A549 (cell line): ENCODE data around the gene KCNIP4. TPM values are rescaled to one million over a fixed set of nuclear protein-coding genes. Genes with fewer than 3 reads are reported as not detected.

Experiments used
- ATAC-seq, 2 experiments: fragments of 200-7000 bp in 1 of 2; fragments of >200 bp in 1 of 2; cut with Nextera tagmentation in 1 of 2; cut with Tn5 transposase in 1 of 2; 3 replicates each; pipeline versions ENCODE4 v1.8.0 to v1.9.1; 2018 to 2020; ENCODE audit warnings: mild to moderate bottlenecking in 1 of 2, moderate library complexity in 1 of 2
- CTCF ChIA-PET: fragments of 300-600 bp; sonication (Branson Sonifier 250); formaldehyde crosslinking; extraction: SDS; loops from one replicate; lab custom pipeline; 2021; ENCODE audit warnings: antibody characterized with exemption, inconsistent platforms; lab: Yijun Ruan, JAX
- POLR2A ChIA-PET: fragments of 350-600 bp; formaldehyde crosslinking; extraction: SDS; loops from one replicate; lab custom pipeline; 2021; ENCODE audit warnings: antibody characterized with exemption, inconsistent platforms; lab: Yijun Ruan, JAX
- DNase-seq, 2 experiments: peaks; one replicate each; pipeline versions ENCODE4 v3.0.0 to v3.0.0-alpha.2; 2011 to 2016; ENCODE audit warnings: low read depth in 1 of 2, low spot score in 1 of 2
- FAIRE-seq: peaks from 2 replicates; lab custom pipeline; 2011; peaks lifted over from hg19 to GRCh38; lab: Jason Lieb, UNC
- H3K27ac ChIP-seq, 2 experiments: fragments of >200 bp; sonication (Bioruptor Twin); formaldehyde crosslinking; 3 replicates each; pipeline ENCODE4 v1.5.1; 2016 to 2017
- H3K4me1 ChIP-seq: fragments of >200 bp; sonication (Bioruptor Twin); formaldehyde crosslinking; 3 replicates; pipeline ENCODE4 v1.6.1; 2016
- H3K4me2 ChIP-seq: fragments of >200 bp; sonication (Bioruptor Twin); formaldehyde crosslinking; 3 replicates; pipeline ENCODE4 v1.6.1; 2016
- H3K4me3 ChIP-seq: fragments of >200 bp; sonication (Bioruptor Twin); formaldehyde crosslinking; 3 replicates; pipeline ENCODE4 v1.5.1; 2016
- H3K9me3 ChIP-seq: fragments of >200 bp; sonication (Bioruptor Twin); formaldehyde crosslinking; 3 replicates; pipeline ENCODE4 v1.6.1; 2016
- BHLHE40 ChIP-seq: IDR thresholded peaks from 2 replicates; pipeline ENCODE4 v1.6.1; 2012; ENCODE audit warnings: low read depth, low read length, inconsistent platforms
- CEBPB ChIP-seq, 2 experiments: fragments of >200 bp in 1 of 2; sonication (Bioruptor Twin) in 1 of 2; formaldehyde crosslinking in 1 of 2; IDR thresholded peaks; 2 replicates each; pipeline ENCODE4 v1.6.1; 2012 to 2016
- CHD2 ChIP-seq: fragments of 150-350 bp; IDR thresholded peaks from 2 replicates; pipeline ENCODE4 v1.6.1; 2014; ENCODE audit warnings: low read length; ENCODE audit not compliant: partially characterized antibody
- EHMT2 ChIP-seq: fragments of 200-600 bp; sonication (generic); IDR thresholded peaks from 2 replicates; pipeline ENCODE4 v1.6.1; 2016; ENCODE audit warnings: antibody characterized with exemption, low read depth, mild to moderate bottlenecking, moderate library complexity
- ESRRA ChIP-seq: fragments of 150-350 bp; IDR thresholded peaks from 2 replicates; pipeline ENCODE4 v1.6.1; 2014; ENCODE audit warnings: mild to moderate bottlenecking, low read length, borderline replicate concordance
- FOSL2 ChIP-seq, 2 experiments: fragments of 450-650 bp in 1 of 2; fragments of >200 bp in 1 of 2; sonication (Bioruptor Twin) in 1 of 2; formaldehyde crosslinking; IDR thresholded peaks; 2 replicates each; pipeline versions ENCODE4 v1.5.0 to v1.6.1; 2016 to 2020; ENCODE audit warnings: mild to moderate bottlenecking in 1 of 2, moderate library complexity in 1 of 2
- HES2 ChIP-seq: fragments of >200 bp; sonication (Bioruptor Twin); formaldehyde crosslinking; IDR thresholded peaks from 2 replicates; pipeline ENCODE4 v1.6.1; 2016
- HMGXB4 ChIP-seq: fragments of 250-450 bp; sonication (Bioruptor Pico); IDR thresholded peaks from 2 replicates; pipeline ENCODE4 v1.5.0; 2021; ENCODE audit warnings: mild to moderate bottlenecking, moderate library complexity, borderline replicate concordance
- HOXA7 ChIP-seq: fragments of 250-450 bp; sonication (Bioruptor Pico); IDR thresholded peaks from 2 replicates; pipeline ENCODE4 v1.5.0; 2020; ENCODE audit warnings: mild to moderate bottlenecking, moderate library complexity
- HOXB5 ChIP-seq: fragments of 250-450 bp; sonication (Bioruptor Pico); IDR thresholded peaks from 2 replicates; pipeline ENCODE4 v1.5.0; 2020; ENCODE audit warnings: mild to moderate bottlenecking, moderate library complexity
- JUN ChIP-seq, 2 experiments: fragments of >200 bp; sonication (Bioruptor Twin); formaldehyde crosslinking; IDR thresholded peaks; 2 replicates in 1 of 2; 3 replicates in 1 of 2; pipeline ENCODE4 v1.6.1; 2016 to 2017
- KDM1A ChIP-seq: fragments of 200-600 bp; sonication (generic); IDR thresholded peaks from 2 replicates; pipeline ENCODE4 v1.6.1; 2016; ENCODE audit warnings: low read depth, mild to moderate bottlenecking
- MYC ChIP-seq: IDR thresholded peaks from 2 replicates; pipeline ENCODE4 v1.6.1; 2012; ENCODE audit warnings: mild to moderate bottlenecking, inconsistent platforms, low read length, improper control_type of control experiment, borderline replicate concordance
- NPAS2 ChIP-seq: fragments of 250-450 bp; sonication (Bioruptor Pico); IDR thresholded peaks from 2 replicates; pipeline ENCODE4 v1.8.0; 2022; ENCODE audit warnings: mild to moderate bottlenecking, moderate library complexity, borderline replicate concordance
- POLR2A ChIP-seq: IDR thresholded peaks from 2 replicates; pipeline ENCODE4 v1.6.1; 2012; ENCODE audit warnings: mild to moderate bottlenecking, low read length
- RARB ChIP-seq: fragments of 250-450 bp; sonication (Bioruptor Pico); IDR thresholded peaks from 2 replicates; pipeline ENCODE4 v1.8.0; 2021; ENCODE audit warnings: mild to moderate bottlenecking, moderate library complexity
- RFX5 ChIP-seq: fragments of 450-650 bp; IDR thresholded peaks from 2 replicates; pipeline ENCODE4 v1.7.1; 2014; ENCODE audit warnings: antibody characterized with exemption, mild to moderate bottlenecking, moderate library complexity
- RNF2 ChIP-seq: fragments of 200-600 bp; sonication (generic); IDR thresholded peaks from 2 replicates; pipeline ENCODE4 v1.6.1; 2016; ENCODE audit warnings: low read depth, mild to moderate bottlenecking, antibody characterized with exemption, moderate library complexity, borderline replicate concordance
- SMC3 ChIP-seq: fragments of >200 bp; sonication (Bioruptor Twin); formaldehyde crosslinking; IDR thresholded peaks from 3 replicates; pipeline ENCODE4 v1.6.1; 2018; ENCODE audit warnings: inconsistent platforms
- TP53 ChIP-seq: fragments of 250-450 bp; sonication (Bioruptor Pico); IDR thresholded peaks from 2 replicates; pipeline ENCODE4 v1.5.0; 2021; ENCODE audit warnings: mild to moderate bottlenecking, moderate library complexity
- ZFP36 ChIP-seq: fragments of 450-650 bp; IDR thresholded peaks from 2 replicates; pipeline ENCODE4 v1.6.1; 2014; ENCODE audit warnings: borderline replicate concordance; ENCODE audit not compliant: partially characterized antibody
- ZNF302 ChIP-seq: fragments of 250-450 bp; sonication (Bioruptor Pico); IDR thresholded peaks from 2 replicates; pipeline ENCODE4 v1.9.0; 2021; ENCODE audit warnings: inconsistent platforms, mild to moderate bottlenecking, moderate library complexity
- ZSCAN20 ChIP-seq: fragments of 250-450 bp; sonication (Bioruptor Pico); IDR thresholded peaks from 2 replicates; pipeline ENCODE4 v1.8.0; 2022; ENCODE audit warnings: mild to moderate bottlenecking, moderate library complexity
- WGBS: methylation state at CpG from one replicate; pipeline ENCODE4 v1.1.6; 2017; ENCODE audit errors: missing lambda C conversion rate; 5-methylcytosine and 5-hydroxymethylcytosine counted together
- polyA plus RNA-seq, 4 experiments: library from polyadenylated mRNA; depleted of rRNA in 3 of 4; stranded (reverse); fragments of >200 nt; fragmentation: RNase III in 1 of 4; extraction: RNeasy Plus Mini Kit Qiagen cat#74134 plus additional on column Dnase treatment in 1 of 4; gene quantifications; 2 replicates in 3 of 4; 3 replicates in 1 of 4; pipeline ENCODE4 v1.2.3, GENCODE V29; 2011 to 2017
- TF ChIP-seq, protein P1 (sequence below): fragments of 150-350 bp; IDR thresholded peaks from 2 replicates; pipeline ENCODE4 v1.6.1; 2014; ENCODE audit warnings: low read depth, mild to moderate bottlenecking, low read length
- TF ChIP-seq, protein P2 (sequence below): fragments of 250-450 bp; sonication (Bioruptor Pico); IDR thresholded peaks from 2 replicates; pipeline ENCODE4 v1.5.0; 2020; ENCODE audit warnings: low read depth, mild to moderate bottlenecking, moderate library complexity

Gene KCNIP4
- polyA plus RNA-seq, 2 of the 4 experiments (the other 2 are of a cell fraction) = not detected

GRCh38 chr4:21552455-21552854 is 396.1 kb downstream of the KCNIP4 start (continued):
- TF ChIP-seq HOXA7 (CRISPR knock-in tag) (no peak), RNF2 (no peak), ZFP36 (no peak)

GRCh38 chr4:21544955-21545354 is 403.6 kb downstream of the KCNIP4 start:
- no peak for DNase-seq
- 3% methylated on average over 3 of the region's 3 CpGs for WGBS
- no peak for TF ChIP-seq FOSL2 (IDR thresholded peaks at IDR 0.05)
- TF ChIP-seq FOSL2 (CRISPR knock-in tag; IDR thresholded peaks at IDR 0.05) = no peak
- no peak for TF ChIP-seq ESRRA
- TF ChIP-seq JUN (IDR thresholded peaks at IDR 0.05) = no peak
- no peak for TF ChIP-seq HOXB5
- TF ChIP-seq CEBPB (IDR thresholded peaks at IDR 0.05) = no peak
- ATAC-seq = no peak
- Histone ChIP-seq H3K4me1 (no peaks in the 10 kb centered on the region), H3K27ac (no peak overlapping the region), H3K4me3 (no peak overlapping the region), H3K4me2 (no peak overlapping the region), H3K9me3 (no peaks in the 10 kb centered on the region)
- FAIRE-seq = no peak
- ChIA-PET CTCF (no interaction called here), POLR2A (no interaction called here)

DNA sequence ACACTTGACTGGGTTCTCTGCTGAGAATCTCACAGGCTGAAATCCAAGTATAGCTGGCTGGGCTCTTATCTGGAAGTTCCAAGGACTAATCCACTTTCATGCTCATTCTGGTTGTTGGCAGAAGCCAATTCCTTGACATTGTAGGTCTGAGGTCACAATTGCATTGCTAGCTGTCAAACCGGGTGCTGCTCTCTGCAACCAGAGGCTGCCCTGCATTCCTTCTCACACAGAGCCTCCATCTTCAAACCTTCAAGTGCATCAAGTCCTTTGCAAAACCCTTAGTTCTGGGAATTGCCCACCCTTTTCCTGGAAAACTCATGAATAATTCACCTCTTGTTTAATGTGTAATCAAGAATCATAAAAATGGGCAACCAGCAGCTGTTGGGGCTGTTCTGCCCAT is 404.2 kb downstream of the KCNIP4 start:
- CTCF ChIA-PET = no interaction called here
- Histone ChIP-seq H3K4me2 (no peak overlapping the region), H3K4me3 (no peak overlapping the region), H3K9me3 (no peaks in the 10 kb centered on the region), H3K27ac (no peak overlapping the region), H3K4me1 (no peaks in the 10 kb centered on the region)
- DNase-seq (no peak), FAIRE-seq (no peak), ATAC-seq (no peak)
- POLR2A ChIA-PET = no interaction called here
- WGBS = 0% methylated on average over 1 of the region's 1 CpG
- TF ChIP-seq, protein P1, sequence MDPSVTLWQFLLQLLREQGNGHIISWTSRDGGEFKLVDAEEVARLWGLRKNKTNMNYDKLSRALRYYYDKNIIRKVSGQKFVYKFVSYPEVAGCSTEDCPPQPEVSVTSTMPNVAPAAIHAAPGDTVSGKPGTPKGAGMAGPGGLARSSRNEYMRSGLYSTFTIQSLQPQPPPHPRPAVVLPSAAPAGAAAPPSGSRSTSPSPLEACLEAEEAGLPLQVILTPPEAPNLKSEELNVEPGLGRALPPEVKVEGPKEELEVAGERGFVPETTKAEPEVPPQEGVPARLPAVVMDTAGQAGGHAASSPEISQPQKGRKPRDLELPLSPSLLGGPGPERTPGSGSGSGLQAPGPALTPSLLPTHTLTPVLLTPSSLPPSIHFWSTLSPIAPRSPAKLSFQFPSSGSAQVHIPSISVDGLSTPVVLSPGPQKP = no peak
- TF ChIP-seq BHLHE40 (no peak), JUN (IDR thresholded peaks at IDR 0.05) (no peak), SMC3 (no peak), RARB (CRISPR knock-in tag) (no peak), MYC (no peak), ZSCAN20 (CRISPR knock-in tag) (no peak), ZFP36 (no peak), HMGXB4 (CRISPR knock-in tag) (no peak), ZNF302 (CRISPR knock-in tag) (no peak), TP53 (CRISPR knock-in tag) (no peak), POLR2A (no peak), RFX5 (no peak), ESRRA (no peak), NPAS2 (CRISPR knock-in tag) (no peak), KDM1A (no peak), CHD2 (no peak), HES2 (no peak), EHMT2 (no peak)
- TF ChIP-seq, protein P2, sequence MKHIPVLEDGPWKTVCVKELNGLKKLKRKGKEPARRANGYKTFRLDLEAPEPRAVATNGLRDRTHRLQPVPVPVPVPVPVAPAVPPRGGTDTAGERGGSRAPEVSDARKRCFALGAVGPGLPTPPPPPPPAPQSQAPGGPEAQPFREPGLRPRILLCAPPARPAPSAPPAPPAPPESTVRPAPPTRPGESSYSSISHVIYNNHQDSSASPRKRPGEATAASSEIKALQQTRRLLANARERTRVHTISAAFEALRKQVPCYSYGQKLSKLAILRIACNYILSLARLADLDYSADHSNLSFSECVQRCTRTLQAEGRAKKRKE (CRISPR knock-in tag) = no peak
